ENCODE measurements around the gene SP5. TPM values are rescaled to one million over a fixed set of nuclear protein-coding genes. Genes with fewer than 3 reads are reported as not detected.
"Not testable (repeated sequence)": the region's sequence is repeated elsewhere in the genome, so short reads cannot be mapped to it uniquely, and the experiment has no call there.

SP5 gene
- total RNA-seq, 2 donors from 2014 or later: not detected

DNA sequence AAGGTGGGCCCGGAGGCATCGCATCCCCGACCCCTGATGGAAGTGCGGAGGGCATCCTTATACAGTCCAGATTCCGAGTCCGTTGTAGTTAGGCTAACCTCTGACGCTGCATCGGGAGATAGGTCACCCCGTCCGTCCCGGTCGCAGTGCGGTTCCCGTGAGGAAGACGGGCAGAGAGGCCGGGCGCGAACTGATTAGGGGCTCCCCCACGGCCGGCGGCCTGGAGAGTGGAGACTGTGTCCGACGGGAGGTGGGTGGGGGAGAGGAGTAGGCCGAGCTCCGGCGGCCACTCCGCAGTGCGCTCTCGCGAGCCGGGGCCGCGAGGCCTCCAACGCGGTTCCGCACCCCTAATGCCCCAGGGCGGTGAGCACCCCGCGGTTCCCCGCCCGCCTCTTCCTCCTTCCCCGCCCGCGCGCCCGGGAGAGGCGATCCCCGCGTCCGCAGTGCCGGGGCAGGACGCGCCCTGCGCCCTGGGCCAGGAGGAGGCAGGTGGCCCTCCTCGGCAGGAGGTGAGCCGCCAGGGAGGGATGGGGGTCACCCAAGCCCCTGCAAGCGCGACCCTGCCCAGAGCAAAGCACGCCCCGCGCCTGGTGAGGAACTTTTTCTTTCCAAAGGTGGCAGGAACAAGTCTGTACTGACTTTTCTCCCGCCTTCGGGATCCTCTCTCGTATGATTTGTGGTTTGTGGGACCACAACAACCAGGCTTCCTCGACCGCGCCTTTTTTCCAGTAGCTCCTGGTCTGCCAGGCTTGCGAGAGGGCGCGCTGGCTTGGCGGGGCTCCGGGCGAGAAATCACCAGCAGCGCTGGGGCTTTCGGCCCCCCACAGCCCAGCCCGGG lies 1.4 kb upstream of the SP5 start:
- ATAC-seq (peak; percentile 22), DNase-seq (no peak)
- H3K36me3 Mint-ChIP-seq (ENCODE audit: low read depth): peaks cover 2% of the 10 kb centered on the region
- peaks cover 78% of the 10 kb centered on the region for H3K27me3 Mint-ChIP-seq
- peak overlapping the region; percentile 91 for H3K4me3 Mint-ChIP-seq
- no peaks in the 10 kb centered on the region for H3K9me3 ChIP-seq (ENCODE audit: control insufficient read depth, low read length, poor library complexity, severe bottlenecking)
- peaks cover 30% of the 10 kb centered on the region for H3K4me1 Mint-ChIP-seq
- H3K27ac Mint-ChIP-seq: no peak overlapping the region

DNA sequence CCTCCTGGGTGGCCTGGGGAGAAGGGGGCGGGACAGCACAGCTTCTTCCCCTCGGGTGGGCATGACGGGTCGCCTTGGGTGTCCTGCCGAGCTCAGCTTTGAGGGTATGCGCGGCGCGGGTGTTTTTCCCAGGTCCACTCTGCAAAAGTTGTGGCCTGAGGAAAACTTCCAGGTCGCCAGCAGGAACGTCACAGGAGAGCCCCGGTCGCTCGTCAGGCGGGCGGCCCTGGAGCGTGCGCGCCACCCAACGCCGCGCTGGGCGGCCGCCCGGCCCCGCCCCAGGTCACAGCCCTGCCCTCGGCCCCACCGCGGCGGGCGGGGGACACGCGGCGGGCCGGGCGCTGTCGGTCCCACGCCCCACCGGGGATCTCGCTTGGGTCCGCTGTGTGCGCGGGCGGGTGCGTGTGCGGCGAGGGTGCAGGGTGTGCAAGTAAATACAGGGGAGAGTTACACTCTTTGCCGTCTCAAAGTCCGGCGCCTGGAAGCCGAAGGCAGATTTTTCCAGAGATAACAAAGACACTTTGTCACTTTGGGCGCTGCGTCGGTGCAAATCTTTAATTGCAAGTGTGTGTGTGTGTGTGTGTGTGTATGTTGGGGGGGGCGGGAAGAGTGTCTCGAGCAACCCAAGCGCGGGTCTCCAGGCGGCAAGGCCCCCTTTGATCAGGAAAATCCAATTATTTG lies 616 bp upstream of the SP5 start:
- peak; percentile 35 for ATAC-seq
- peaks cover 78% of the 10 kb centered on the region for H3K27me3 Mint-ChIP-seq
- H3K4me1 Mint-ChIP-seq: peaks cover 30% of the 10 kb centered on the region
- peaks cover 2% of the 10 kb centered on the region for H3K36me3 Mint-ChIP-seq (ENCODE audit: low read depth)
- peak overlapping the region; percentile 91 for H3K4me3 Mint-ChIP-seq
- H3K9me3 ChIP-seq (ENCODE audit: control insufficient read depth, low read length, poor library complexity, severe bottlenecking): no peaks in the 10 kb centered on the region
- no peak overlapping the region for H3K27ac Mint-ChIP-seq
- DNase-seq: no peak

DNA sequence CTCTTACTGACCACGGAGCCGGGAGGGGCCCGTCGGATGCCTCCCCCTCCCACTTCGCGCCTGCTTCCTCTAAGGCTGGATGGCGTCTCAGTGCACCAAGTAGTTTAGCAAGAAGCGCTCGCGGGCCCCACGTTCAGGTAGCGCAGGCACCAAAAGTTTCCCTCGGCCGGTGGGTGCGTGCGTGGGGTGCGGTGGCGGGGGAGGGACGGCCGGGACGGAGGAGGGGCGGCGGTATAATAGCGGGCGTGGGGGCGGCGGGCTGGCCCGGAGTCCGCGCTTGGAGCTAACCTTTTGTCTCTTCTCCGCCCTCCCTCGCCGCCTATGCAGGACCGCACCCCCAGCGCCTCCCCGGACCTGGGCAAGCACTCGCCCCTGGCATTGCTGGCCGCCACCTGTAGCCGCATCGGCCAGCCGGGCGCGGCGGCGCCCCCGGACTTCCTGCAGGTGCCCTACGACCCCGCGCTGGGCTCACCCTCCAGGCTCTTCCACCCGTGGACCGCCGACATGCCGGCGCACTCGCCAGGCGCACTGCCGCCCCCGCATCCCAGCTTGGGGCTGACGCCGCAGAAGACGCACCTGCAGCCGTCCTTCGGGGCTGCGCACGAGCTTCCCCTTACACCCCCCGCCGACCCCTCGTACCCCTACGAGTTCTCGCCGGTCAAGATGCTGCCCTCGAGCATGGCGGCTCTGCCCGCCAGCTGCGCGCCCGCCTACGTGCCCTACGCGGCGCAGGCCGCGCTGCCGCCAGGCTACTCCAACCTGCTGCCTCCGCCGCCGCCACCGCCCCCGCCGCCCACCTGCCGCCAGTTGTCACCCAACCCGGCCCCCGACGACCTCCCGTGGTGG lies 1.0 kb downstream of the SP5 start:
- Mint-ChIP-seq H3K4me1 (peaks cover 28% of the 10 kb centered on the region), H3K4me3 (peak overlapping the region; percentile 91), H3K27me3 (peaks cover 67% of the 10 kb centered on the region), H3K27ac (no peak overlapping the region), H3K36me3 (ENCODE audit: low read depth) (peaks cover 2% of the 10 kb centered on the region)
- no peaks in the 10 kb centered on the region for H3K9me3 ChIP-seq (ENCODE audit: control insufficient read depth, low read length, poor library complexity, severe bottlenecking)
- ATAC-seq (peak; percentile 10), DNase-seq (no peak)

DNA sequence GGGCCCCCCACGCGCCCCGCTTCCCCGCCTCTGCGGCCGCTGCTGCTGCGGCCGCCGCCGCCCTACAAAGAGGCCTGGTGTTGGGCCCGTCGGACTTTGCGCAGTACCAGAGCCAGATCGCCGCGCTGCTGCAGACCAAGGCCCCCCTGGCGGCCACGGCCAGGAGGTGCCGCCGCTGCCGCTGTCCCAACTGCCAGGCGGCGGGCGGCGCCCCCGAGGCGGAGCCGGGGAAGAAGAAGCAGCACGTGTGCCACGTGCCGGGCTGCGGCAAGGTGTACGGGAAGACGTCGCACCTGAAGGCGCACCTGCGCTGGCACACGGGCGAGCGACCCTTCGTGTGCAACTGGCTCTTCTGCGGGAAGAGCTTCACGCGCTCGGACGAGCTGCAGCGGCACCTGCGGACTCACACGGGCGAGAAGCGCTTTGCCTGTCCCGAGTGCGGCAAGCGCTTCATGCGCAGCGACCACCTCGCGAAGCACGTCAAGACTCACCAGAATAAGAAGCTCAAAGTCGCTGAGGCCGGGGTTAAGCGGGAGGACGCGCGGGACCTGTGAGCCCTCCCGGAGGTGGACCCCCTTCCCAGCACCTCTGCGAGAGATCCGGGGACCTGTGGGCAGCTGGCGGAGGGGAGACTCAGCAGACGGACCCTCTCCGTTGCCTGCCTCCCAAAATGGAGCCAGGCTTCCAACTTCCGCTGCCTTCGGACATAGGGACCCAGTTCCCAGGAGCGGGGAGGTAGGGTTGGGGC lies 1.9 kb downstream of the SP5 start:
- no peak for DNase-seq
- Mint-ChIP-seq H3K4me3 (peak overlapping the region; percentile 66), H3K36me3 (ENCODE audit: low read depth) (peaks cover 2% of the 10 kb centered on the region), H3K27ac (no peak overlapping the region), H3K4me1 (peaks cover 28% of the 10 kb centered on the region), H3K27me3 (peaks cover 66% of the 10 kb centered on the region)
- H3K9me3 ChIP-seq (ENCODE audit: control insufficient read depth, low read length, poor library complexity, severe bottlenecking): no peaks in the 10 kb centered on the region
- ATAC-seq: peak; percentile 39

DNA sequence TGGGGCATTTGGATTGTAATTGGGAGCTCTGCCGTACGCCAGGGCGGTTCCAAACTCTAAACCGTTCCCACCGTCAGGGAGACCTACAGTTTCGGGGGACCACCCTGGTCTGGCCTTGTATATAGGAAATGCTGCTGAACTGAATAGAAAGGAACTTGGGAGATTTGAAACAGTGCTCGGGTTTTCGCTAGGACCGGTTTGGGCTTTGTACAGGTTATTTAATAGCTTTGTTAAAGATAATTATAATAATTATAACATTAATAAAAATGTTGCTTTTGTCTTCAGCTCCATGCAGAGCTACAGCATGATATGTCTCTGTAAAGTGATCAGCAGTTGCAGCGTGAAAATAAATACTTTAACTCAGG lies 2.4 kb downstream of the SP5 start:
- peaks cover 23% of the 10 kb centered on the region for H3K4me1 Mint-ChIP-seq
- peak overlapping the region; percentile 10 for H3K27ac Mint-ChIP-seq
- H3K27me3 Mint-ChIP-seq: peaks cover 66% of the 10 kb centered on the region
- no peaks in the 10 kb centered on the region for H3K9me3 ChIP-seq (ENCODE audit: control insufficient read depth, low read length, poor library complexity, severe bottlenecking)
- H3K4me3 Mint-ChIP-seq: peak overlapping the region; percentile 66
- DNase-seq (no peak), ATAC-seq (no peak)
- peaks cover 2% of the 10 kb centered on the region for H3K36me3 Mint-ChIP-seq (ENCODE audit: low read depth)

DNA sequence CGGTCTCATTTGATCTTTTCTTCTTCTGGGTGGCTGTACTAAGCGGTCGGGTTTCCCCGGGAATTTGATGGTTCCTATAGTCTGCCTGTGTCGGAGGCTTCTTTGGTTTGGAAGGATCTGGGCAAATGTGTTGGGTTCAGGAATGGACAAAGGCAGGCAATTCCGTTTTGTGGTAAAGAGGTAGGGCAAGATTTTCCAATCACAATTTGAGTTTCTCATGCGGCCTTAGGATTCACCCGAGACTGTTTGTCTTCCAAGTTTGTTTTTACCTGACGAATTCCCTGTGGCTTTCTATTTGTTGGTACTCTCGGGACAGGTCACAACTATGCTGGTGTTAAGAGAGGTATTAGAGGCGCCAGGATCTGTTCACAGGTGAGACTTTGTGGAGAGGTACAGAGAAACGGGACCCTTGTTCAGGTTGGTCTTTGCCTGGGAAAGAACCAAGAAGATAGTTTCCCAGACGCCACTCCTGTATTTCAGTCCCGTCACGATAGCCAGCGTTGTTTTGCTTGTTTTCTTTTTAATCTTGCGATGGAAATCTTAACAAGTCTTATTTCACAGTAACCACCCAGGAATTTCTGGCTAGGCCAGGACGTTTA lies 3.0 kb downstream of the SP5 start:
- Mint-ChIP-seq H3K36me3 (ENCODE audit: low read depth) (peaks cover 2% of the 10 kb centered on the region), H3K27ac (peak overlapping the region; percentile 10), H3K4me3 (no peak overlapping the region), H3K4me1 (peaks cover 20% of the 10 kb centered on the region), H3K27me3 (peaks cover 63% of the 10 kb centered on the region)
- DNase-seq (no peak), ATAC-seq (no peak)
- no peaks in the 10 kb centered on the region for H3K9me3 ChIP-seq (ENCODE audit: control insufficient read depth, low read length, poor library complexity, severe bottlenecking)

DNA sequence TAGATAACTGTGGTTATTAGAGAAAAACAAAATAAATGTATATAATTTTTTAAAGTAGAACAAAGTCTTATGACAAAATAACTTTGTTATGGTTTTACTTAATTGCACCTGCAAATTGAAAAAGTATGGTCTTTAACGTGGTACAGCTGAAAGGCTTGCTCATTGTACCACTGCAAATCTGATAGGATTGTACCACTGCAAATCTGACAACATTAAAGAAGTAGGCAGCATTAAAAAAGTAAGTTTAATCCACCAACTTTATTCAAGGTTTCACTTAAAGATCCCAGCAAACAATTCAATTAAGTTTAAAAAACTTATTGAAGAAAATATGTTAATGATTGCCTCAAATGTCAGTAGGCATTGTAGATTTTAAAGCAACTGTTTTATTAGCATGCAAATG lies 4.7 kb downstream of the SP5 start:
- Mint-ChIP-seq H3K27ac (no peak overlapping the region), H3K27me3 (peaks cover 68% of the 10 kb centered on the region), H3K4me3 (no peak overlapping the region), H3K36me3 (ENCODE audit: low read depth) (peaks cover 2% of the 10 kb centered on the region), H3K4me1 (peaks cover 14% of the 10 kb centered on the region)
- no peak for DNase-seq
- H3K9me3 ChIP-seq (ENCODE audit: control insufficient read depth, low read length, poor library complexity, severe bottlenecking): no peaks in the 10 kb centered on the region
- ATAC-seq: no peak

DNA sequence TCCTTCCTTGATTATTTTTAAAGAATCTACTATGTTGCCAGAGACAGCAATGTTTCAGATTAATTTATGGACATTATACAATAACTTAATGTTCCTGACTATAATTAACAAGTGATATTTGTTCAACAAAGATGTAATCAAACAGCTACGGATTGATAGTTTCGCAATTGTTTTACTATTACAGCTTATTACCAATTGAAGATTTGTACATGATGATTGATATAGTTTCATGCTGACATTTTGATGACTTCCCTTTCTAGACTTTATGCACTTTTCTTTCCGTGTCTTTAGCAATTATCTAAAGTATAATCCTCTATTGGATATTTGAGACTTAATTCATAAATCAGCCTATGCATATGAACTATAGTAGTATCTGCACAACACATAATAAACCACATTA lies 6.5 kb downstream of the SP5 start:
- Mint-ChIP-seq H3K4me3 (no peak overlapping the region), H3K4me1 (peaks cover 6% of the 10 kb centered on the region), H3K36me3 (ENCODE audit: low read depth) (no peaks in the 10 kb centered on the region), H3K27ac (no peak overlapping the region), H3K27me3 (peaks cover 73% of the 10 kb centered on the region)
- ATAC-seq (no peak), DNase-seq (no peak)
- no peaks in the 10 kb centered on the region for H3K9me3 ChIP-seq (ENCODE audit: control insufficient read depth, low read length, poor library complexity, severe bottlenecking)

DNA sequence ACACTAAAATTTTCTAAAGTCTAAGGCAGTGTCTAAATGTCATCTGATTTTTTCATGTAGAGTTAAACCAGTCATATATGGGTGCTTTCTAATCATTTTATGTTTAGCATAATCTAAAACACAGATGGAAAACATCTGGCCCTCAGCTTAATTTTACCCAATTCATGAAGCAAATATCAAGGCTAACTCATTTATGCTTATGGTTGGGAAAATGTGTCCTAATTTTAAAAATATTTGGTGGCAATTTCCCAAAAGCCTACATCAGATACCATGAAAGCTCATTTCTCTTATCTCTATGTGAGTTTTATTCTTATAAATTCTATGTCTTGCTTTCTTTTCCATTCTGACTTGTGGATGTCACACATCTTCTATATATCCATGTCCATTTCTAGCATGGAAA lies 7.2 kb downstream of the SP5 start:
- no peaks in the 10 kb centered on the region for H3K36me3 Mint-ChIP-seq (ENCODE audit: low read depth)
- H3K27me3 Mint-ChIP-seq: peaks cover 73% of the 10 kb centered on the region
- no peak overlapping the region for H3K4me3 Mint-ChIP-seq
- H3K9me3 ChIP-seq (ENCODE audit: control insufficient read depth, low read length, poor library complexity, severe bottlenecking): no peaks in the 10 kb centered on the region
- no peak overlapping the region for H3K27ac Mint-ChIP-seq
- DNase-seq (no peak), ATAC-seq (no peak)
- peaks cover 6% of the 10 kb centered on the region for H3K4me1 Mint-ChIP-seq

DNA sequence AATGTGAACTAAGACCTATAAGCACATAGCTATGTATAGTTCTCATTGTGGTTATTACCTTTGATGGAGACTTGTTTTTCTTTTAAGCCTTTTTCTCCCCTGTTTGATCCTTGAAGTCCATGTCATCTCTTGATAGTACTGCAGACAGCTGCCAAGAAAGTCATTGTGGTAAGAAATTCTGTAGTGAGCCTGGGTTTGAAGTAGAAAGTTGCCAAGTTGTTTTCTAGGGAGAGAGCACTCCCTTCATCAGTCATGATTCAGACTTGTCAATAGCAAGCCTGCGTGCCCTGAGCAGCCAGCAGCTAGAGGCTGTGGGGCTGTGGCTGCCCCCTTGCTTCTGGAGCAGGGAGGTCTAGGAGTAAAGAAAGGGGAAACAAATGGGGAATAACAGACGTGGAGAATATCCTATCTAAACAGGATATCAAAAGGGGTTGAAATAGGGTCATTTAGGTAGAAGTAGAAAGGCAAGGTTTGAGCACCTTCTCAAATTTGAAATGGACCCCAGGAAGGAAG lies 8.4 kb downstream of the SP5 start:
- H3K36me3 Mint-ChIP-seq (ENCODE audit: low read depth): no peaks in the 10 kb centered on the region
- H3K27ac Mint-ChIP-seq: no peak overlapping the region
- no peaks in the 10 kb centered on the region for H3K9me3 ChIP-seq (ENCODE audit: control insufficient read depth, low read length, poor library complexity, severe bottlenecking)
- H3K27me3 Mint-ChIP-seq: peaks cover 73% of the 10 kb centered on the region
- no peak for ATAC-seq
- no peaks in the 10 kb centered on the region for H3K4me1 Mint-ChIP-seq
- H3K4me3 Mint-ChIP-seq: no peak overlapping the region
- DNase-seq: no peak

DNA sequence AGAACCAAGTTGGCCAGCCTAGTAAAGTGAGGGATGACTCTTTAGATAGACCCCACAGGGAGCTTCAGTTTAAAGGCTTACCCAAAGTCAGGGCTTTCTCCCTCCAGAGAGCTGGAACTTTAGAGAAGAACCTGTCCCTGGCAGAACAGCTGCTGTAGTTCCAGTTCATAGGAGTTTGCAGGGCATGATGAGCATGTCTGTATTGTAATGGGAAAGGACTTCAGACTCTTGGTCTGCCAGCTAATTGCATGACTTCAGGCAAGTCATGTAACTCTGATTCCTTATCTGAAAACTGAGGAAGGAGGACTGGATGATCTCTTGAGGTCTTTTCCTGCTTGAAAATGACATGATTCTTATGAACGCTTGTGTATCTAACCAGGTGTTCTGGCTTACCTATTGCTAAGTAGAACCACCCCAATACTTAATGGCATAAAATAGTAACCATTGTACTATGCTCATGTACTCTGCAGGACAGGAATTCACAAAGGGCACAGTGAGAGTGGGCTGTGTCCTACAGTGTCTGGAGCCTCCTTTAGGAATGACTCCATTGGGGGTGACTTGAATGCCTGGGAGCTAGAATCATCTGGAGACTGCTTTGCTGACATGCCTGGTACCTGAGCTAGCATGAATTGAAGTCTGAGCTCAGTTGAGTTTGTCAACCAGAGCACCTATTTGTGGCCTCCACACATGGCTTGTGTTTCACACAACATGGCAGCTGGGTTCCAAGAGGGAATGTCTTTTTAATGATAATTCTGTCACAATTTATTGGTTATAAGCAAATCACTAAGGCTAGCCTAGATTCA lies 18.9 kb downstream of the SP5 start:
- Mint-ChIP-seq H3K36me3 (ENCODE audit: low read depth) (no peaks in the 10 kb centered on the region), H3K27ac (no peak overlapping the region), H3K27me3 (peaks cover 34% of the 10 kb centered on the region), H3K4me3 (no peak overlapping the region), H3K4me1 (no peaks in the 10 kb centered on the region)
- no peak for DNase-seq
- no peaks in the 10 kb centered on the region for H3K9me3 ChIP-seq (ENCODE audit: control insufficient read depth, low read length, poor library complexity, severe bottlenecking)
- no peak for ATAC-seq

DNA sequence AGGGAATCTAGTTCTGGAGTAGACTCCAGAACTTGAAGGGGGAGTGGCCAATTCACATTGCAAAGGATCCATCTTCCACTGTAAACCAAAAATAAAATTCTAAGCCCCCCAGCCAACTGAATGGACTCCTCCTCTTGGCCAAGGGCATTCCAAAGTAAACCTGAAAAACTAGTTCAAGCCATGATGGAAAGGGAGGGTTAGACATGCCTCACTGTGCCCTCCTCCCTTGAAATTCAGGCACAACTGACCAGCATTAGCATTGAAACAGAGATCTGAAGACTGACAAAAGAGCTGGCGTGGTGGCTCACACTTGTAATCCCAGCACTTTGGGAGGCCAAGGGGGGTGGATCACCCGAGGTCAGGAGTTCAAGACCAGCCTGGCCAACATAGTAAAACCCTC lies 19.5 kb downstream of the SP5 start:
- peaks cover 29% of the 10 kb centered on the region for H3K27me3 Mint-ChIP-seq
- not testable (repeated sequence) for H3K9me3 ChIP-seq (ENCODE audit: control insufficient read depth, low read length, poor library complexity, severe bottlenecking); H3K4me1 Mint-ChIP-seq; H3K36me3 Mint-ChIP-seq (ENCODE audit: low read depth); H3K4me3 Mint-ChIP-seq; ATAC-seq; DNase-seq; H3K27ac Mint-ChIP-seq
